Measurements from ENCODE around the gene DLGAP4. TPM values are rescaled to one million over a fixed set of nuclear protein-coding genes. Genes with fewer than 3 reads are reported as not detected.

Gene DLGAP4
- total and polyA plus RNA-seq, 9 of the 15 experiments (the other 6 are each of a cell fraction or from before 2014, with no cell fraction given): 0.31 to 34.1 (median 4.5) TPM

DNA sequence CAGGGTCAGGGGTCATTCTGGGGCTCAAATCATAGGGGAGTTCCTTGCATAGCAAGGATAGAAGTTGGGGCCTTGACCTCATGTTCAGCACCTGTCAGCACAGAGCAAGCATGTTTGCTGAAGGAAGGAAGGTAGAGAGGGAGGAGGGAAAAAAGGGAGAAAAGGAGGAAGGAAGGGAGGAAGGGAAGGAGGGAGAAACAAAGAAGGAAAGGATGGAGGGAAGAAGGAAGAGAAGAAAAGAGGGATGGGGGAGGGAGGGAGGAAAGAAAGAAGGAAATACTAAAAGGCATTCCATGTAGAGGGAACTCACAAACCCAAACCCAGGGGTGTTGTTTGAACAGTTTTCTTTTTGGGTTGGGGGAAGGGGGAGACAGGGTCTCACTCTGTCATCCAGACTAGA, 80.1 kb downstream of the DLGAP4 start:
- Histone ChIP-seq H3K27ac (ENCODE audit: extremely low read depth, low read depth, low read length) (no peak overlapping the region), H4K20me1 (replicated peaks; ENCODE audit: control insufficient read depth, insufficient read depth, low read length) (no peaks in the 10 kb centered on the region; the same call in 1 of the 2 replicates), H3K27me3 (ENCODE audit: control insufficient read depth in 2 of 2, insufficient read depth in 2 of 2, low read length in 2 of 2) (peaks cover 0 to 18% of the 10 kb centered on the region in 2 experiments; a peak in 2 of 5 replicates), H3K9me3 (replicated peaks; ENCODE audit: control insufficient read depth, insufficient read depth, low read depth, low read length) (no peaks in the 10 kb centered on the region), H2AFZ (ENCODE audit: low read depth, low read length) (no peak overlapping the region), H3K4me2 (ENCODE audit: insufficient read depth, low read length) (no peak overlapping the region), H3K4me3 (no peak overlapping the region), H3K79me2 (ENCODE audit: control insufficient read depth, insufficient read depth, low read length) (no peaks in the 10 kb centered on the region), H3K9ac (ENCODE audit: insufficient read depth in 1 of 2, low read depth in 2 of 2, low read length in 2 of 2) (no peak overlapping the region), H3K9me1 (ENCODE audit: control insufficient read depth, insufficient read depth, low read length) (no peaks in the 10 kb centered on the region), H3K36me3 (ENCODE audit: control insufficient read depth, insufficient read depth, low read length) (no peaks in the 10 kb centered on the region), H3K4me1 (replicated peaks in 1 of 2; ENCODE audit: control insufficient read depth in 2 of 2, insufficient read depth in 2 of 2, low read length in 2 of 2) (no peaks in the 10 kb centered on the region; a peak in 1 of 5 replicates)
- DNase-seq (ENCODE audit: extremely low read depth in 1 of 4, low spot score in 3 of 4) (no peak), ATAC-seq (no peak), FAIRE-seq (no peak)
- no TSS peak for BruUV-seq (replicated peaks)
- ChIA-PET POLR2A (interaction anchor here (1.1 kb wide), 1 partner anchor 11 kb away, joined by 3 read pairs; no protein-coding TSS in a partner anchor), CTCF (ENCODE audit: low intra/inter-chr PET ratio) (no interaction called here)
- intact Hi-C loops (cut with micrococcal nuclease): no loop called here
- in situ Hi-C loops (cut with MboI): no loop called here
- TF ChIP-seq NFE2L1 (tag; IDR thresholded peaks at IDR 0.05; ENCODE audit: borderline replicate concordance, low read depth): no peak
- no peak for TF ChIP-seq ZNF232 (CRISPR knock-in tag; IDR thresholded peaks at IDR 0.05)
- no peak for TF ChIP-seq KAT2B (IDR thresholded peaks at IDR 0.05; ENCODE audit: low read depth, low read length)
- no peak for TF ChIP-seq PURB (CRISPR knock-in tag; IDR thresholded peaks at IDR 0.05; ENCODE audit: low read depth)
- no peak for TF ChIP-seq ZNF655 (CRISPR knock-in tag; IDR thresholded peaks at IDR 0.05)
- TF ChIP-seq ZFX (CRISPR knock-in tag; IDR thresholded peaks at IDR 0.05): no peak
- TF ChIP-seq COPS2 (conservative IDR thresholded peaks at IDR 0.05): no peak
- TF ChIP-seq RUNX1 (IDR thresholded peaks at IDR 0.05; ENCODE audit: low read depth): no peak
- no peak for TF ChIP-seq ZFPM2 (CRISPR knock-in tag; IDR thresholded peaks at IDR 0.05)
- TF ChIP-seq ETV5 (CRISPR knock-in tag; IDR thresholded peaks at IDR 0.05; ENCODE audit: low read depth): no peak

All from K562 (cell line).